Astrocyte (in vitro differentiated cells and primary cell): Measurements from ENCODE around the gene ISOC1. TPM values are rescaled to one million over a fixed set of nuclear protein-coding genes. Genes with fewer than 3 reads are reported as not detected.

Experiments
- DNase-seq: peaks from one replicate; pipeline ENCODE4 v3.0.0-alpha.2; 2010; ENCODE audit warnings: low read depth
- FAIRE-seq: peaks from 2 replicates; lab custom pipeline; 2011; peaks lifted over from hg19 to GRCh38; lab: Jason Lieb, UNC
- H2AFZ ChIP-seq: 2 replicates; pipeline ENCODE4 v1.6.0; 2012; ENCODE audit warnings: low read depth, low read length, inconsistent platforms
- H3K27ac ChIP-seq: 2 replicates; pipeline ENCODE4 v1.5.1; 2011; ENCODE audit warnings: low read depth, low read length, inconsistent platforms
- H3K27me3 ChIP-seq: 2 replicates; pipeline ENCODE4 v1.6.0; 2011; ENCODE audit warnings: low read length, inconsistent platforms; ENCODE audit not compliant: insufficient read depth
- H3K36me3 ChIP-seq: 2 replicates; pipeline ENCODE4 v1.5.1; 2011; ENCODE audit warnings: low read length, inconsistent platforms; ENCODE audit not compliant: insufficient read depth
- H3K4me1 ChIP-seq: 2 replicates; pipeline ENCODE4 v1.5.1; 2011; ENCODE audit warnings: low read length, inconsistent platforms; ENCODE audit not compliant: insufficient read depth
- H3K4me2 ChIP-seq: 2 replicates; pipeline ENCODE4 v1.6.0; 2012; ENCODE audit warnings: low read length, inconsistent platforms
- H3K4me3 ChIP-seq: 2 replicates; pipeline ENCODE4 v1.5.1; 2011; ENCODE audit warnings: low read depth, mild to moderate bottlenecking, low read length, inconsistent platforms; ENCODE audit not compliant: insufficient read depth
- H3K79me2 ChIP-seq: 2 replicates; pipeline ENCODE4 v1.6.0; 2012; ENCODE audit warnings: mild to moderate bottlenecking, low read length, inconsistent platforms; ENCODE audit not compliant: insufficient read depth
- H3K9ac ChIP-seq: 2 replicates; pipeline ENCODE4 v1.6.0; 2012; ENCODE audit warnings: mild to moderate bottlenecking, low read length, inconsistent platforms
- H3K9me3 ChIP-seq: 2 replicates; pipeline ENCODE4 v1.5.1; 2012; ENCODE audit warnings: low read depth, mild to moderate bottlenecking, low read length, inconsistent platforms; ENCODE audit not compliant: insufficient read depth
- H4K20me1 ChIP-seq: 2 replicates; pipeline ENCODE4 v1.6.0; 2012; ENCODE audit warnings: low read length, inconsistent platforms; ENCODE audit not compliant: insufficient read depth
- H3K27ac Mint-ChIP-seq: one replicate; pipeline ENCODE4 v1.8.0; 2021; ENCODE audit warnings: mild to moderate bottlenecking, mixed read lengths; ENCODE audit not compliant: unreplicated experiment
- H3K27me3 Mint-ChIP-seq: one replicate; pipeline ENCODE4 v1.8.0; 2021; ENCODE audit warnings: low read depth, mixed read lengths; ENCODE audit not compliant: unreplicated experiment
- H3K36me3 Mint-ChIP-seq: one replicate; pipeline ENCODE4 v1.8.0; 2021; ENCODE audit warnings: low read depth, mixed read lengths; ENCODE audit not compliant: unreplicated experiment
- H3K4me1 Mint-ChIP-seq: one replicate; pipeline ENCODE4 v1.8.0; 2021; ENCODE audit warnings: low read depth, mixed read lengths; ENCODE audit not compliant: unreplicated experiment
- H3K4me3 Mint-ChIP-seq: one replicate; pipeline ENCODE4 v1.8.0; 2021; ENCODE audit warnings: mild to moderate bottlenecking, moderate library complexity, mixed read lengths; ENCODE audit not compliant: unreplicated experiment
- H3K9me3 Mint-ChIP-seq: one replicate; pipeline ENCODE4 v1.8.0; 2021; ENCODE audit warnings: mild to moderate bottlenecking, mixed read lengths; ENCODE audit not compliant: unreplicated experiment
- EZH2 ChIP-seq: IDR thresholded peaks from 2 replicates; pipeline ENCODE4 v1.6.1; 2012; ENCODE audit warnings: mild to moderate bottlenecking, low read length, inconsistent platforms; ENCODE audit not compliant: insufficient read depth
- total RNA-seq: library from RNA; stranded (reverse); gene quantifications from 2 replicates; pipeline ENCODE4 v1.2.1, GENCODE V29; 2021
- TF ChIP-seq, protein P1 (sequence below): IDR thresholded peaks from 2 replicates; pipeline ENCODE4 v1.5.1; 2011; ENCODE audit warnings: low read depth, mild to moderate bottlenecking, inconsistent platforms, low read length, moderate library complexity; ENCODE audit not compliant: insufficient read depth

ISOC1 gene
- total RNA-seq, 1 donor from 2014 or later: 8.4 TPM

GRCh38 chr5:129099184-129099569 lies 4.6 kb downstream of the ISOC1 start:
- H2AFZ ChIP-seq: no peak overlapping the region
- H3K36me3 Mint-ChIP-seq: no peaks in the 10 kb centered on the region
- no peaks in the 10 kb centered on the region for H3K36me3 ChIP-seq
- H3K27ac ChIP-seq: no peak overlapping the region
- H3K27me3 ChIP-seq: no peaks in the 10 kb centered on the region
- H3K27ac Mint-ChIP-seq: no peak overlapping the region
- H3K9me3 Mint-ChIP-seq: no peaks in the 10 kb centered on the region
- FAIRE-seq (no peak), DNase-seq (no peak)
- no peaks in the 10 kb centered on the region for H3K9me3 ChIP-seq
- peaks cover 4% of the 10 kb centered on the region for H3K4me1 ChIP-seq
- H3K27me3 Mint-ChIP-seq: no peaks in the 10 kb centered on the region
- peaks cover 10% of the 10 kb centered on the region for H3K79me2 ChIP-seq
- TF ChIP-seq, protein P1, sequence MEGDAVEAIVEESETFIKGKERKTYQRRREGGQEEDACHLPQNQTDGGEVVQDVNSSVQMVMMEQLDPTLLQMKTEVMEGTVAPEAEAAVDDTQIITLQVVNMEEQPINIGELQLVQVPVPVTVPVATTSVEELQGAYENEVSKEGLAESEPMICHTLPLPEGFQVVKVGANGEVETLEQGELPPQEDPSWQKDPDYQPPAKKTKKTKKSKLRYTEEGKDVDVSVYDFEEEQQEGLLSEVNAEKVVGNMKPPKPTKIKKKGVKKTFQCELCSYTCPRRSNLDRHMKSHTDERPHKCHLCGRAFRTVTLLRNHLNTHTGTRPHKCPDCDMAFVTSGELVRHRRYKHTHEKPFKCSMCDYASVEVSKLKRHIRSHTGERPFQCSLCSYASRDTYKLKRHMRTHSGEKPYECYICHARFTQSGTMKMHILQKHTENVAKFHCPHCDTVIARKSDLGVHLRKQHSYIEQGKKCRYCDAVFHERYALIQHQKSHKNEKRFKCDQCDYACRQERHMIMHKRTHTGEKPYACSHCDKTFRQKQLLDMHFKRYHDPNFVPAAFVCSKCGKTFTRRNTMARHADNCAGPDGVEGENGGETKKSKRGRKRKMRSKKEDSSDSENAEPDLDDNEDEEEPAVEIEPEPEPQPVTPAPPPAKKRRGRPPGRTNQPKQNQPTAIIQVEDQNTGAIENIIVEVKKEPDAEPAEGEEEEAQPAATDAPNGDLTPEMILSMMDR: no peak
- TF ChIP-seq EZH2: no peak
- no peaks in the 10 kb centered on the region for H4K20me1 ChIP-seq
- H3K4me3 Mint-ChIP-seq: no peak overlapping the region
- H3K4me2 ChIP-seq: no peak overlapping the region
- H3K4me3 ChIP-seq: no peak overlapping the region
- H3K4me1 Mint-ChIP-seq: peaks cover 5% of the 10 kb centered on the region
- no peak overlapping the region for H3K9ac ChIP-seq

DNA sequence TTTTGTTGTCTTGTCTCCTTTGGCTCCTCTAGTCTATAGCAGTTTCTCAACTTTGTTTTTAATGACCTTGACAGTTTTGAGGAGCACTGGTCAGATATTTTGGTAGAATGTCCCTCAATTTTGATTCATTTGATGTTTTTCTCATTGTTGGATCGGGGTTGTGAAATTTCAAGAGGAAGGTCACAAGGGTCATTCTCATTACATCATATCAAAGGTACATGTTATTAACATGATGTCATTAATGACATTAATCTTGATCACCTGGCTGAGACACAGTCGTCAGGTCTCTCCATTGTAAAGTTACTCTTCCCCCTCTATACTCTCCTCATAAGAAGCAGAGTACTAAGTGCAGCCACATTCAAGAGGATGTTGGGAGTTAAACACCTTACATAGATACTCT lies 7.2 kb downstream of the ISOC1 start:
- no peaks in the 10 kb centered on the region for H3K4me1 ChIP-seq
- no peak overlapping the region for H3K27ac ChIP-seq
- H3K4me2 ChIP-seq: no peak overlapping the region
- H3K9me3 ChIP-seq: no peaks in the 10 kb centered on the region
- Mint-ChIP-seq H3K27me3 (no peaks in the 10 kb centered on the region), H3K27ac (no peak overlapping the region), H3K36me3 (no peaks in the 10 kb centered on the region), H3K4me3 (no peak overlapping the region), H3K9me3 (no peaks in the 10 kb centered on the region), H3K4me1 (peaks cover 4% of the 10 kb centered on the region)
- H3K27me3 ChIP-seq: no peaks in the 10 kb centered on the region
- H2AFZ ChIP-seq: no peak overlapping the region
- DNase-seq (no peak), FAIRE-seq (no peak)
- H3K9ac ChIP-seq: no peak overlapping the region
- no peak for TF ChIP-seq EZH2
- TF ChIP-seq, protein P1: no peak
- no peaks in the 10 kb centered on the region for H4K20me1 ChIP-seq
- peaks cover 7% of the 10 kb centered on the region for H3K79me2 ChIP-seq
- H3K36me3 ChIP-seq: no peaks in the 10 kb centered on the region
- H3K4me3 ChIP-seq: no peak overlapping the region

DNA sequence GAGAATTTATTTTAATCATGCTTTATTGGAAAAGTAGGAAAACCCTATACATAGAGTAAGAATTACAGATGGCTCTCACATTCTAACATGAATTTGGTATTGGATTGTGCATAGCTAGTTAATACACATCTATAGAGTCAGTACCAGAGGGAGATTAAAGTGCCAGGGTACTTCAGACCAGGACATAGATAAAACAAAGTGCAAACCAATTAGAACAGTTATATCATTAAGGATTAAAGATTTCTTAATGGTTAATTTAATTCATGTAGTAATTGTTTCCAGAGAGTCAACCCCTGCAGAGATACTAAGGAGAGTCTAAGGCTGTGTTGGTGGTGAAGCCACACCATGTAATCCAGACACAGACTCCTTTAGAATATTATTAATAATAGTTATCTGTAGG lies 8.8 kb downstream of the ISOC1 start:
- FAIRE-seq (no peak), DNase-seq (no peak)
- Mint-ChIP-seq H3K9me3 (no peaks in the 10 kb centered on the region), H3K27ac (no peak overlapping the region), H3K36me3 (no peaks in the 10 kb centered on the region), H3K27me3 (no peaks in the 10 kb centered on the region), H3K4me1 (peaks cover 4% of the 10 kb centered on the region), H3K4me3 (no peak overlapping the region)
- no peaks in the 10 kb centered on the region for H3K36me3 ChIP-seq
- H3K9me3 ChIP-seq: no peaks in the 10 kb centered on the region
- H3K4me3 ChIP-seq: no peak overlapping the region
- H3K4me1 ChIP-seq: no peaks in the 10 kb centered on the region
- no peak overlapping the region for H3K4me2 ChIP-seq
- H4K20me1 ChIP-seq: no peaks in the 10 kb centered on the region
- peaks cover 7% of the 10 kb centered on the region for H3K79me2 ChIP-seq
- H3K27ac ChIP-seq: no peak overlapping the region
- no peak for TF ChIP-seq EZH2
- TF ChIP-seq, protein P1: no peak
- H3K27me3 ChIP-seq: no peaks in the 10 kb centered on the region
- no peak overlapping the region for H3K9ac ChIP-seq
- no peak overlapping the region for H2AFZ ChIP-seq
